ENCODE data around the gene CYP26B1.

CYP26B1 gene

DNA sequence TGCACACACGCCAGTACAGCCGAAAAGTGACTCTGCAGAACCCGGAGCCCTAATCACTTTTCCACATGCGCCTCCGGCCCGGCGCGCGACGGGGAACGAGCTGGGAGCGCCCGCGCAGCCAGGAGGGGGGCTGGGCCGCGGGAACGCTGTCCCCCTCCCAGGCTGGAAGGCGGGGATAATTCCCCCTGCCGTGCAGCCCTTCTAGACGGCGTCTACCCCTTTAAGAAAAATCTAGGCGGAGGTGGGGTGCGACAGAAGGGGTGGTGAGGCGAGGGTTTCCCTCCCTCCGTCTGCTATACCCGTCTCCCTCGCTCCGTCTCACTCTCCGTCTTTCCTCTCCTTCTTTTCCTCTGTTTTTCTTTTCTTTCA lies 2.4 kb downstream of the CYP26B1 start:
- H3K27me3 ChIP-seq (replicated peaks in 2 of 5; ENCODE audit: control insufficient read depth in 4 of 5, insufficient read depth in 5 of 5, low read length in 4 of 5), result peaks cover 0 to 84% (median 43%) of the 10 kb centered on the region in 5 experiments
- DNase-seq, result peak in 2 of 3 donors; percentile 32 to 50
- 0% methylated on average over 18 of the region's 29 CpGs for WGBS (ENCODE audit: insufficient coverage)

GRCh38 chr2:72144632-72145288 lies 2.9 kb downstream of the CYP26B1 start:
- ChIA-PET POLR2A (no interaction called here), CTCF (no interaction called here)
- H3K4me1 ChIP-seq (ENCODE audit: control extremely low read depth in 1 of 4, control insufficient read depth in 4 of 4, insufficient read depth in 4 of 4, low read length in 3 of 4), result peaks cover 0 to 65% (median 41%) of the 10 kb centered on the region in 4 experiments
- no peak overlapping the region for H3K27ac ChIP-seq (ENCODE audit: insufficient read depth in 1 of 2, low read depth in 1 of 2, low read length in 2 of 2, poor library complexity in 1 of 2, severe bottlenecking in 2 of 2)
- peak overlapping the region in 6 of 7 experiments; percentile 25 to 71 (median 52) for H3K4me3 ChIP-seq (ENCODE audit: control insufficient read depth in 1 of 7, extremely low read depth in 1 of 7, insufficient read depth in 4 of 7, low read depth in 2 of 7, low read length in 6 of 7)
- H3K9me3 ChIP-seq (ENCODE audit: control extremely low read depth in 1 of 5, control insufficient read depth in 4 of 5, insufficient read depth in 2 of 5, low read depth in 1 of 5, low read length in 4 of 5), result peaks cover 0 to 5% (median 0%) of the 10 kb centered on the region in 5 experiments
- H3K36me3 ChIP-seq (ENCODE audit: control insufficient read depth in 4 of 4, insufficient read depth in 4 of 4, low read length in 3 of 4), result no peaks in the 10 kb centered on the region
- under 1% methylated on average over 62 of the region's 63 CpGs for WGBS (ENCODE audit: insufficient coverage)
- DNase-seq, result peak in 2 of 3 donors; percentile 17 to 41
- H3K27me3 ChIP-seq (replicated peaks in 2 of 5; ENCODE audit: control insufficient read depth in 4 of 5, insufficient read depth in 5 of 5, low read length in 4 of 5), result peaks cover 0 to 79% (median 38%) of the 10 kb centered on the region in 5 experiments

More for the DNA sequence above, 2.4 kb downstream of the CYP26B1 start:
- ChIA-PET CTCF (no interaction called here), POLR2A (no interaction called here)
- Histone ChIP-seq H3K9me3 (ENCODE audit: control extremely low read depth in 1 of 5, control insufficient read depth in 4 of 5, insufficient read depth in 2 of 5, low read depth in 1 of 5, low read length in 4 of 5) (peaks cover 0 to 5% (median 0%) of the 10 kb centered on the region in 5 experiments), H3K27ac (ENCODE audit: insufficient read depth in 1 of 2, low read depth in 1 of 2, low read length in 2 of 2, poor library complexity in 1 of 2, severe bottlenecking in 2 of 2) (no peak overlapping the region), H3K4me3 (ENCODE audit: control insufficient read depth in 1 of 7, extremely low read depth in 1 of 7, insufficient read depth in 4 of 7, low read depth in 2 of 7, low read length in 6 of 7) (peak overlapping the region in 5 of 7 experiments; percentile 32 to 71 (median 54)), H3K4me1 (ENCODE audit: control extremely low read depth in 1 of 4, control insufficient read depth in 4 of 4, insufficient read depth in 4 of 4, low read length in 3 of 4) (peaks cover 0 to 70% (median 45%) of the 10 kb centered on the region in 4 experiments), H3K36me3 (ENCODE audit: control insufficient read depth in 4 of 4, insufficient read depth in 4 of 4, low read length in 3 of 4) (no peaks in the 10 kb centered on the region)

GRCh38 chr2:72144274-72144631 lies 3.4 kb downstream of the CYP26B1 start:
- Histone ChIP-seq H3K27ac (ENCODE audit: insufficient read depth in 1 of 2, low read depth in 1 of 2, low read length in 2 of 2, poor library complexity in 1 of 2, severe bottlenecking in 2 of 2) (no peak overlapping the region), H3K36me3 (ENCODE audit: control insufficient read depth in 4 of 4, insufficient read depth in 4 of 4, low read length in 3 of 4) (no peaks in the 10 kb centered on the region), H3K27me3 (replicated peaks in 2 of 5; ENCODE audit: control insufficient read depth in 4 of 5, insufficient read depth in 5 of 5, low read length in 4 of 5) (peaks cover 0 to 74% (median 37%) of the 10 kb centered on the region in 5 experiments), H3K9me3 (ENCODE audit: control extremely low read depth in 1 of 5, control insufficient read depth in 4 of 5, insufficient read depth in 2 of 5, low read depth in 1 of 5, low read length in 4 of 5) (peaks cover 0 to 5% (median 0%) of the 10 kb centered on the region in 5 experiments), H3K4me1 (ENCODE audit: control extremely low read depth in 1 of 4, control insufficient read depth in 4 of 4, insufficient read depth in 4 of 4, low read length in 3 of 4) (peaks cover 0 to 60% (median 38%) of the 10 kb centered on the region in 4 experiments), H3K4me3 (ENCODE audit: control insufficient read depth in 1 of 7, extremely low read depth in 1 of 7, insufficient read depth in 4 of 7, low read depth in 2 of 7, low read length in 6 of 7) (peak overlapping the region in 5 of 7 experiments; percentile 32 to 71 (median 51))
- ChIA-PET POLR2A (no interaction called here), CTCF (no interaction called here)
- DNase-seq, result peak in 1 of 3 donors; percentile 22
- 0% methylated on average over 3 of the region's 23 CpGs for WGBS (ENCODE audit: insufficient coverage)

DNA sequence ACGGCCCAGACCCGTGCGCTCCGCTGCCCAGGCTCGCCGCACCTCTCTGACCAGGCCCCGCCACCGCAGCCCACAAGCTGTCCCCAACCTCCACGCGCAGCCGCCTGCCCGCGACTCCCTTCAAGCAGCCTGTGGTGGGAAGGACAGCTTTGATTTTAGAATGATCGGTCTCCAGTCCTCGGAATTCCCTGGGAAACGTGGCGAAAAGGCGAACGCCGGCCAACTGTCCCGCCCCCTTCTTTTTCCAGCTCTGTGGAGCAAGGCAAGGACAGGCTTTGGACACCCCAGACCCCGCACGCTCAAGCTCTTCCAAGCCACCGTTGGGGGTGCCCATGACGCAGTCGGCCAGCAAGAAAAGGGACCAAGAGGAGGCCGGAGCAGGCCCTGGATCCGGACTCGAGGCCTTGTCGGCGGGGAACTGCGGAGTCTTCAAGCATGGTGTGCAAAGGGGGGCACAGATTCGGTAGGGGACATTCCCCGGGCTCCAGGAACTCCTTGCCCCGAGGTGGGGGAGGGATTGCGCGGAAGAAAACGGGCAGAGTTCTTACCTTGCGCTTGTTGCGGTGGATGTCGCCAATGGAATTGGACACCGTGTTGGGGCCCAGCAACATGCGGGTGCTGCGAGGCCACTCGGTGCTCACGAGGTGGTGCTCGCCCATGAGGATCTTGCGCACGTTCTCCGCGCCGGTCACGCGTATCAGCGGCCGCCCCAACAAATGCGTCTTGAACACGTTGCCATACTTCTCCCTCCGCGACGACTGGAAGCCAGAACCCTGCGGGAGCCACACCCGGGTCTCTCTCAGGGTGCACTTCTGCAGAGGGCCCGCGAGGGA lies 4.0 kb downstream of the CYP26B1 start:
- WGBS (ENCODE audit: insufficient coverage), result 7% methylated on average over 51 of the region's 65 CpGs
- POLR2A ChIA-PET, result no interaction called here
- H3K4me3 ChIP-seq (ENCODE audit: control insufficient read depth in 1 of 7, extremely low read depth in 1 of 7, insufficient read depth in 4 of 7, low read depth in 2 of 7, low read length in 6 of 7), result peak overlapping the region in 3 of 7 experiments; percentile 36 to 51 (median 48)
- peaks cover 0 to 55% (median 34%) of the 10 kb centered on the region in 4 experiments for H3K4me1 ChIP-seq (ENCODE audit: control extremely low read depth in 1 of 4, control insufficient read depth in 4 of 4, insufficient read depth in 4 of 4, low read length in 3 of 4)
- no peaks in the 10 kb centered on the region for H3K36me3 ChIP-seq (ENCODE audit: control insufficient read depth in 4 of 4, insufficient read depth in 4 of 4, low read length in 3 of 4)
- DNase-seq, result peak in 2 of 3 donors; percentile 7 to 49
- H3K27ac ChIP-seq (ENCODE audit: insufficient read depth in 1 of 2, low read depth in 1 of 2, low read length in 2 of 2, poor library complexity in 1 of 2, severe bottlenecking in 2 of 2), result no peak overlapping the region
- H3K27me3 ChIP-seq (replicated peaks in 2 of 5; ENCODE audit: control insufficient read depth in 4 of 5, insufficient read depth in 5 of 5, low read length in 4 of 5), result peaks cover 0 to 69% (median 35%) of the 10 kb centered on the region in 5 experiments
- CTCF ChIA-PET, result interaction anchor here (0.6 kb wide), 1 partner anchor 9 kb away, joined by 5 read pairs; no protein-coding TSS in a partner anchor
- peaks cover 0 to 5% (median 0%) of the 10 kb centered on the region in 5 experiments for H3K9me3 ChIP-seq (ENCODE audit: control extremely low read depth in 1 of 5, control insufficient read depth in 4 of 5, insufficient read depth in 2 of 5, low read depth in 1 of 5, low read length in 4 of 5)

DNA sequence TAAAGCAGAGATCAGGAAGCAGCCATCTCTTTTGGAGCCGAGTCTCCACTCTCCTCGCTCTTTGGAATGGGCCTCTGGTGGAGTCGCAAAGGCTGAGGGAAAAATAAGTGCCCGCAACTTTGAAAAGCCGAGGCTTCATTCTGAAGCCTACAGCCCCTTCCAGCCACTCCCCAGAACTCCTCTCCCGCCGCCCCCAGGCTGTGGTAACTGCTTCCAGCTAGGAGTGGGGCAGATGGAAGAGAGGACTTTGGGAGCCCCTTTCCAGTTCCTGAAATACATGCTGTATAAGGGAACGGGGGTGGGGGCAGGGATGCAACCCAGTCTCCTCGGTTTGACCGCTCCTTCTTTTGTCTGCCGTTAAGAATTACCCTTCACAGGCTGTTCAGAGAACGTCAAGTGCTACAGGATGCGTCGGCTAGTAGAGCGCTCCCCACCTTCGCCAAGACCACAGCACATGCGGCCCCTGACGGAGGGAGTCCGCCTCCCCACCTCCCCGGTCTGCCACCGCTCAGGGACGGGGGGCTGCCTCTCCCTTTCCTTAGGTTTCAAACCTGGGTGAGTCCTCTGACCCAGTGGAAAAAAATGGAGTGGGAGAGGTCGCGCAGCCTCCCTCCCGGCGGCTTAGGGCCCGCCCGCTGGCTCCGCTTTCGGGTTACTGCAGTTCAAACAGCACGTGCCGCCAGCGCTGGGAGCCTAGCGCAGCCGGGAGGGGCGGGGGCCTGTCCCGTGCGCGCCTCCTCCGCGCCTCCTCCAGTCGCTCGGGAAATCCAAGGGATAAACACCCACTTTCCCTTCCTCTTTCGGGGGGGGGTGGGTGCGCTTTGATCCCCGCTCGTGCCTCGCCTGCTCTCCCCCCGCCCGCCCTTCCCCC lies 4.9 kb downstream of the CYP26B1 start:
- ChIA-PET POLR2A (no interaction called here), CTCF (interaction anchor here (0.6 kb wide), 1 partner anchor 10 kb away, joined by 5 read pairs; no protein-coding TSS in a partner anchor)
- H3K27me3 ChIP-seq (replicated peaks in 2 of 5; ENCODE audit: control insufficient read depth in 4 of 5, insufficient read depth in 5 of 5, low read length in 4 of 5), result peaks cover 0 to 62% (median 30%) of the 10 kb centered on the region in 5 experiments
- H3K4me1 ChIP-seq (ENCODE audit: control extremely low read depth in 1 of 4, control insufficient read depth in 4 of 4, insufficient read depth in 4 of 4, low read length in 3 of 4), result peaks cover 0 to 48% (median 29%) of the 10 kb centered on the region in 4 experiments
- peaks cover 0 to 5% (median 0%) of the 10 kb centered on the region in 5 experiments for H3K9me3 ChIP-seq (ENCODE audit: control extremely low read depth in 1 of 5, control insufficient read depth in 4 of 5, insufficient read depth in 2 of 5, low read depth in 1 of 5, low read length in 4 of 5)
- 26% methylated on average over 40 of the region's 50 CpGs for whole genome bisulfite sequencing (ENCODE audit: insufficient coverage)
- no peaks in the 10 kb centered on the region for H3K36me3 ChIP-seq (ENCODE audit: control insufficient read depth in 4 of 4, insufficient read depth in 4 of 4, low read length in 3 of 4)
- H3K4me3 ChIP-seq (ENCODE audit: control insufficient read depth in 1 of 7, extremely low read depth in 1 of 7, insufficient read depth in 4 of 7, low read depth in 2 of 7, low read length in 6 of 7), result peak overlapping the region in 3 of 7 experiments; percentile 19 to 48 (median 28)
- H3K27ac ChIP-seq (ENCODE audit: insufficient read depth in 1 of 2, low read depth in 1 of 2, low read length in 2 of 2, poor library complexity in 1 of 2, severe bottlenecking in 2 of 2), result no peak overlapping the region
- DNase-seq, result peak in 2 of 3 donors; percentile 35 to 57

GRCh38 chr2:72141881-72142451 lies 5.7 kb downstream of the CYP26B1 start:
- ChIA-PET POLR2A (no interaction called here), CTCF (interaction anchor here (1.5 to 7.2 kb wide), 2 partner anchors 9 to 12 kb away, joined by 3 to 52 read pairs; no protein-coding TSS in a partner anchor)
- peaks cover 0 to 55% (median 28%) of the 10 kb centered on the region in 5 experiments for H3K27me3 ChIP-seq (replicated peaks in 2 of 5; ENCODE audit: control insufficient read depth in 4 of 5, insufficient read depth in 5 of 5, low read length in 4 of 5)
- DNase-seq, result no peak
- H3K9me3 ChIP-seq (ENCODE audit: control extremely low read depth in 1 of 5, control insufficient read depth in 4 of 5, insufficient read depth in 2 of 5, low read depth in 1 of 5, low read length in 4 of 5), result peaks cover 0 to 5% (median 0%) of the 10 kb centered on the region in 5 experiments
- H3K4me3 ChIP-seq (ENCODE audit: control insufficient read depth in 1 of 7, extremely low read depth in 1 of 7, insufficient read depth in 4 of 7, low read depth in 2 of 7, low read length in 6 of 7), result no peak overlapping the region
- no peaks in the 10 kb centered on the region for H3K36me3 ChIP-seq (ENCODE audit: control insufficient read depth in 4 of 4, insufficient read depth in 4 of 4, low read length in 3 of 4)
- H3K27ac ChIP-seq (ENCODE audit: insufficient read depth in 1 of 2, low read depth in 1 of 2, low read length in 2 of 2, poor library complexity in 1 of 2, severe bottlenecking in 2 of 2), result no peak overlapping the region
- peaks cover 0 to 40% (median 24%) of the 10 kb centered on the region in 4 experiments for H3K4me1 ChIP-seq (ENCODE audit: control extremely low read depth in 1 of 4, control insufficient read depth in 4 of 4, insufficient read depth in 4 of 4, low read length in 3 of 4)
- 98% methylated on average over 6 of the region's 13 CpGs for WGBS (ENCODE audit: insufficient coverage)

Data from common myeloid progenitor, CD34-positive (primary cell).